GM20000 (cell line): ENCODE data around the gene SYVN1.

ENCODE experiments used
- DNase-seq: peaks from one replicate; pipeline ENCODE4 v3.0.0; 2012; ENCODE audit warnings: low spot score
- TF ChIP-seq, protein P1 (sequence below): IDR thresholded peaks from 2 replicates; pipeline ENCODE4 v1.5.1; 2012; ENCODE audit warnings: mild to moderate bottlenecking, control low read depth; ENCODE audit errors: extremely low read depth, missing control alignments

SYVN1 gene

DNA sequence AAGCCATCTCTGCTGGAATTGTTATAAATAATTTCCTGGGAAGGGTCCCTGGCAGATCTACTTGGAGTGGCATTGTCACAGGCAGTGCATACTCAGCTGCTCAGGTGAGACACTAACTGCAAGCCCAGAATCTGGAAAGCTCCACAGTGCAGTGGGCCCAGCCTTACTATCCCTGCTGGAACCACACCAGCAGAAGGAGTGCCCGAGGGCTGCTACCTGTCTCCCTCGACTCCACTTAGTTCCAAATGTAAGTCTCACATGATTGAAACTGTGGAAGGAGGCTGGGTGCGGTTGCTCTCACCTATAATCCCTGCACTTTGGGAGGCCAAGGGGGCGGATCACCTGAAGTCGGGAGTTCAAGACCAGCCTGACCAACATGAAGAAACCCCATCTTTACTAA lies 14.3 kb upstream of the SYVN1 start:
- TF ChIP-seq, protein P1, sequence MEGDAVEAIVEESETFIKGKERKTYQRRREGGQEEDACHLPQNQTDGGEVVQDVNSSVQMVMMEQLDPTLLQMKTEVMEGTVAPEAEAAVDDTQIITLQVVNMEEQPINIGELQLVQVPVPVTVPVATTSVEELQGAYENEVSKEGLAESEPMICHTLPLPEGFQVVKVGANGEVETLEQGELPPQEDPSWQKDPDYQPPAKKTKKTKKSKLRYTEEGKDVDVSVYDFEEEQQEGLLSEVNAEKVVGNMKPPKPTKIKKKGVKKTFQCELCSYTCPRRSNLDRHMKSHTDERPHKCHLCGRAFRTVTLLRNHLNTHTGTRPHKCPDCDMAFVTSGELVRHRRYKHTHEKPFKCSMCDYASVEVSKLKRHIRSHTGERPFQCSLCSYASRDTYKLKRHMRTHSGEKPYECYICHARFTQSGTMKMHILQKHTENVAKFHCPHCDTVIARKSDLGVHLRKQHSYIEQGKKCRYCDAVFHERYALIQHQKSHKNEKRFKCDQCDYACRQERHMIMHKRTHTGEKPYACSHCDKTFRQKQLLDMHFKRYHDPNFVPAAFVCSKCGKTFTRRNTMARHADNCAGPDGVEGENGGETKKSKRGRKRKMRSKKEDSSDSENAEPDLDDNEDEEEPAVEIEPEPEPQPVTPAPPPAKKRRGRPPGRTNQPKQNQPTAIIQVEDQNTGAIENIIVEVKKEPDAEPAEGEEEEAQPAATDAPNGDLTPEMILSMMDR: no peak
- DNase-seq: no peak

DNA sequence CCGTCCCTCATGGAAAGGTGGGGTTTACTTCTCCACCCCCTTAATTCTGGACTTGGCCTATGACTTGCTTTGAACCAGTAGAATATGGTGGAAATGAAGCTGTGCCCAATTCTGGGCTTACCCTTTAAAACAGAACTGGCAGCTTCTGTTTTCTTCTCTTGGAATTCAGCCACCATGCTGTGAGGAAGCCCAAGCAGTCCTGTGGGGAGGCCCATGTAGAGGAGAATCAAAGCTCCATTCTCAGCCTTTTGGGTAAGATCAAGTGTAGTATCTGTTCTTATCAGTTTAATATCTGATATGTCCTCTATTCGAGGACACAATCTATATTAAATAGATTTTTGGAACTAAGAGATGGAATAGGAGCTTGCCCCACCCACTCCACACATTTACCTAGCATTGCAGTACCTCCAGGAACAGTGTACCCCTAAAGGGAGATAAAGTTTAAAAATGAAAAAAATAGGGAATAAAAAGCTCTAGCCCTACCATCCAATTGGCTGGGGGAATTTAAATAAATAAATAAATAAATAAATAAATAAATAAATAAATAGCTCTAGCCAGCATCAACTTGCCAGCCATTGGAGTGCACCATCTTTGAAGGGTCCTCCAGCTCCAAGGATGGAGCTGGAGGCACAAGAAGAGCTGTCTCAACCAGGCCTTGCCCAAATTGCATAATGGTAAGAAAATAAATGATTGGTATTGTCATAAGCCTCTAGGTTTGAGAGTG lies 13.2 kb upstream of the SYVN1 start:
- TF ChIP-seq, protein P1: no peak
- no peak for DNase-seq

DNA sequence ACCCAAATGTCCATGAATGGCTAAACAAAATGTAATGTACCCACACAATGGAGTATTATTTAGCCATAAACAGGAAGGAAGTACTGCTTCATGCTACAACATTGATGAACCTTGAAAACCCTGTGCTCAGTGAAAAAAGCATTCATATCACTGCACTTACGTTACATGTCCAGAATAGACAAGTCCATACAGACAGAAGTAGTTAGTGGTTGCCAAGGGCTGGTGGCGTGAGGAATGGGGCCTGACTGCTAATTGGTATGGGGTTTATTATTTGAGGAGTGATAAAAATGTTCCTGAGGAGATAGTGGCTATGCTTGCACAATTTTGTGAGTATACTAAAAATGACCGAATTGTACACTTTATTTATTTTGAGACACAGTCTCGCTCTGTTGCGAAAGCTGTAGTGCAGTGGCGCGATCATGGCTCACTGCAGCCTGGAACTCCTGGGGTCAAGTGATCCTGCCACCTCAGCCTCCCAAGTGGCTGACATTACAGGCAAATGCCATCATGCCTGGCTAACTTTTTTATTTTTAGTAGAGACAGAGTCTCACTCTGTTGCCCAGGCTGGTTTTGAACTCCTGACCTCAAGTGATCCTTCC lies 7.7 kb upstream of the SYVN1 start:
- DNase-seq: no peak
- TF ChIP-seq, protein P1: no peak

DNA sequence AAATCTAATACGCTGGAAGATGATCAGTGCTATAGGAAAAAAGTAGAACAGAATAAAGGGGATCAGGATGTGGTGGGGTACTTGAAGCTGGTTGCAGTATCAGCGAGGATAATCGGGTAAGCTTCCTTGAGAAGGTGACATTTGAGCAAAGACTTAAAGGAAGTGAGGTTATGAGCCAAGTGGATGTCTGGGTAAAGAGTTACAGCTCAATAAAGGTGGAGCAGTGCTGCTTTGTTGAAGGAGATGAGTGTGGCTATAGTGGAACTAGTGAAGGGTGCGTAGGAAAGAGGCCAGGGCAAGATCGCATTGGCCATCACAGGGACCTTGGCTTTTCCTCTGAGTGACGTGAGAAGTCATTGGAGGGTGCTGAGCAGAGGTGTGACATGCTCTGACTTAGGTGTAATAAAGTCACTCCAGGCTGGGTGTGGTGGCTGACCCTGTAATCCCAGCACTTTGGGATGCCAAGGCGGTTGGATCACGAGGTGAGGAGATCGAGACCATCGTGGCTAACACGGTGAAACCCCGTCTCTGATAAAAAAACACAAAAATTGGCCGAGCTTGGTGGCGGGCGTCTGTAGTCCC lies 2.3 kb upstream of the SYVN1 start:
- TF ChIP-seq, protein P1: no peak
- no peak for DNase-seq

DNA sequence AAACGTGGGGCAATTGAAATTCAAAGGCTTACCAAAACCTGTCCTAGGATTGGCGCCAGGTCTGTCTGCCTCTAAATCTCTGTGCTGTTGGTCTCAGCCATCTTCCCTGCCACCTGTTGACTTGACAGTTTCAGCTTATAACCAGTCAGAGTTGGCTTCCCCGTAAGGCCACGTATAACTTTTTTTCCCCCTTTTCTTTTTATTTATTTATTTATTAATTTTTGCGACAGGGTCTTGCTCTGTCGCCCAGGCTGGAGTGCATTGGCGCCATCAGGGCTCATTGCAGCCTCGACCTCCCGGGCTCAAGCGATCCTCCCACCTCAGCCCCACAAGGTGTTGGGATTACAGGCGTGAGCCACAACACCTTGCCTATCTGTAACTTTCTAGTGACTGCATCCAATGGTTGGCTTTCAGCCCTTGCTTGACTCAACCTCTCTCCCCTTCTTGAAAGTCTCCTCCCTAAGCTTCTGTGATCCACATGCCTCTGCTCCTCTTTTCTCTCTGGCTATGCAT lies 1.4 kb upstream of the SYVN1 start:
- no peak for DNase-seq
- TF ChIP-seq, protein P1: no peak

DNA sequence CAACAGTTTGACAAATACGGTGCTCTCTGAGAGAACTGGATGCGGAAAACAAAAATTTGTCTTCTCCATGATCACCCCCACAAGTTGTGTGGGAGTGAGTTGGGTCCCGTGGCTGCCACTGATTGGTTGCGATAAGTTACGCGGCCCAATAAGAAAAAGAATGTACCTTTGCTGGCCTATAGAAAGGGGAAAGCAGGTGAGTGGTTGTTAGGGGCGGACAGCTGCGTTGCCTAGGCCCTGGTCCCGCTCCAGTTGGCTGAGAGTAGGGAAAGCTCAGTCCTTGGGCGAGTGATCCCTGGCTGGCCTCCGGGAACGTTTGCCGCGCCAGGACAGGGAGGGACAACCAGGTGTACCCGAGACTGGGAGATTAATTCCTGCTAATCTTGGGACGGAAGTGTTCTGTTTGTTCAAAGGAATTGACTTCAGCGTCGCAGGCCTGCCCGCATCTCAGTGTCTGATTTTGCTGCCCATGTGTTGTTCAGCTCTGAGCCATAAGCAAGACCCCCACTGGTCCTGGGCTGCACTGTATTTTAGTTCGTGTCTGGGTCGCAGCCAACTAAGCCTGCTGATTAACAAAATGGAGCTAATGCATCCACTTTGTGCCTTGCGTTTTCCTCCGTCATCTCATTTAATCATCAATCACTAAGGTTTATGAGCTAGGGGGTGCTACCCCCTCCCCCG lies 773 bp upstream of the SYVN1 start:
- DNase-seq: peak; percentile 92
- TF ChIP-seq, protein P1: no peak

DNA sequence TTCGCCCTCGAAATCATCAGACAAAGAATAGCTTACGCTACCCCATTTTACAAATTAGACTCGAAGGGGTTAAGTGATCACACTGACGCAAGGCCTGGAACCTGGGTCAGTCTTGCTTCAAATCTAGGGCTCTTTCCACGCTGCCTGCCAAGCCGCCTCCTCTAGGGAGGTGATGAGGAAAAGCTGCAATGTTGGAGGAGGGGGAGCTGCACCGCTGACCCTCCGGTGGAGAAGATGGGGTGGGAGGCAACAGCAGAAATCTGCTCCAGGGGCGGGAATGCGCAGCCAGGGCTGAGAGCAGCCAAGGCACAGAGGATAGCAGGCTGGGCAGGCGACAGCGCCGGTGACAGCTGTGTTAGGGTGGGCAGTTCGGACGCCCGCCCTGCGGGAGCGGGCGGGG lies 595 bp downstream of the SYVN1 start:
- no peak for DNase-seq
- TF ChIP-seq, protein P1: no peak
